Mammary epithelial cell (primary cell): ENCODE data around the gene DTNB.

Experiments used
- EZH2 ChIP-seq: IDR thresholded peaks from 2 replicates; pipeline ENCODE4 v1.6.1; 2012; ENCODE audit warnings: low read length, inconsistent platforms, borderline replicate concordance
- TF ChIP-seq, protein P1 (sequence below), 2 donors: IDR thresholded peaks in 1 of 2; conservative IDR thresholded peaks in 1 of 2; 2 replicates each; pipeline ENCODE4 v1.5.1; 2011 to 2012; ENCODE audit warnings: inconsistent platforms in 2 of 2, low read length in 2 of 2, mild to moderate bottlenecking in 2 of 2, control low read depth in 1 of 2, low read depth in 1 of 2; ENCODE audit not compliant: insufficient read depth in 1 of 2; ENCODE audit errors: extremely low read depth in 1 of 2

DNA sequence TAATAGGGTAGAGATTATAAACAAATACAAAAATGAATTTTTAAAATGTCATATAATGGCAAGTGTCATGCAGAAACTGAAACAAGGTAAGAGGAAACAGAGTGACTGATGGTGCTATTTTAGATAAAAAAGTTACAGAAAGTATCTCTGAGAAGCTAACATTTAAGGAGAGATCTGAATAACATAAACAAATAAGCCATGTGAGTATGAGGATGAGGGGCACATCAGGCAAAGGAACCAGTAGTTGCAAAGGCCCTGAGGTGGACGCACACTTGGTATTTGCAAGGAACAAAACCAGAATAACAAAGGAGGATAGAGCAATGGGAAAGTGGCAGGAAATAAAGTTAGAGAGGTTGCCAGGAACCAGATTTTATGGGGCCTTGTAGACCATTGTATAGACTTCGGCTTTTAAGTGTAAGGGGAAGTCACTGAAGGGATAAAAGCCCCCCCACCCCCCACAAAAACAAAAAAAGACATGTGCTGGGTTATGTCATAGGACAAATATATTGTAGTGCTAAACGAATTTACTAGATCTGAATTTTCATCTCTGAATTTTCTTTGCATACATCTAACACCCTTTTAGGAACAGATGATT is 159.2 kb downstream of the DTNB start:
- TF ChIP-seq, protein P1, sequence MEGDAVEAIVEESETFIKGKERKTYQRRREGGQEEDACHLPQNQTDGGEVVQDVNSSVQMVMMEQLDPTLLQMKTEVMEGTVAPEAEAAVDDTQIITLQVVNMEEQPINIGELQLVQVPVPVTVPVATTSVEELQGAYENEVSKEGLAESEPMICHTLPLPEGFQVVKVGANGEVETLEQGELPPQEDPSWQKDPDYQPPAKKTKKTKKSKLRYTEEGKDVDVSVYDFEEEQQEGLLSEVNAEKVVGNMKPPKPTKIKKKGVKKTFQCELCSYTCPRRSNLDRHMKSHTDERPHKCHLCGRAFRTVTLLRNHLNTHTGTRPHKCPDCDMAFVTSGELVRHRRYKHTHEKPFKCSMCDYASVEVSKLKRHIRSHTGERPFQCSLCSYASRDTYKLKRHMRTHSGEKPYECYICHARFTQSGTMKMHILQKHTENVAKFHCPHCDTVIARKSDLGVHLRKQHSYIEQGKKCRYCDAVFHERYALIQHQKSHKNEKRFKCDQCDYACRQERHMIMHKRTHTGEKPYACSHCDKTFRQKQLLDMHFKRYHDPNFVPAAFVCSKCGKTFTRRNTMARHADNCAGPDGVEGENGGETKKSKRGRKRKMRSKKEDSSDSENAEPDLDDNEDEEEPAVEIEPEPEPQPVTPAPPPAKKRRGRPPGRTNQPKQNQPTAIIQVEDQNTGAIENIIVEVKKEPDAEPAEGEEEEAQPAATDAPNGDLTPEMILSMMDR (conservative IDR thresholded peaks at IDR 0.05 in 1 of 2, IDR thresholded peaks at IDR 0.05 in 1 of 2; ENCODE audit: extremely low read depth in 1 of 2, insufficient read depth in 1 of 2, low read depth in 1 of 2, low read length in 2 of 2), result no peak
- no peak for TF ChIP-seq EZH2
